ENCODE data around the gene FGF14.
"Not testable (repeated sequence)": the region's sequence is repeated elsewhere in the genome, so short reads cannot be mapped to it uniquely, and the experiment has no call there.

The FGF14 gene

GRCh38 chr13:102122147-102122546 lies 279.7 kb downstream of the FGF14 start:
- Histone ChIP-seq H3K9ac (no peak overlapping the region), H3K9me3 (ENCODE audit: control insufficient read depth, low read length) (no peaks in the 10 kb centered on the region), H3K4me2 (ENCODE audit: low read length) (no peak overlapping the region), H3K4me3 (ENCODE audit: low read depth, low read length) (no peak overlapping the region), H2AFZ (no peak overlapping the region), H3K79me2 (no peaks in the 10 kb centered on the region), H3K4me1 (no peaks in the 10 kb centered on the region), H3K27ac (no peak overlapping the region), H3K36me3 (ENCODE audit: control insufficient read depth, insufficient read depth, low read length) (no peaks in the 10 kb centered on the region), H3K27me3 (ENCODE audit: control insufficient read depth, insufficient read depth, low read length) (no peaks in the 10 kb centered on the region)
- TF ChIP-seq, protein P1, sequence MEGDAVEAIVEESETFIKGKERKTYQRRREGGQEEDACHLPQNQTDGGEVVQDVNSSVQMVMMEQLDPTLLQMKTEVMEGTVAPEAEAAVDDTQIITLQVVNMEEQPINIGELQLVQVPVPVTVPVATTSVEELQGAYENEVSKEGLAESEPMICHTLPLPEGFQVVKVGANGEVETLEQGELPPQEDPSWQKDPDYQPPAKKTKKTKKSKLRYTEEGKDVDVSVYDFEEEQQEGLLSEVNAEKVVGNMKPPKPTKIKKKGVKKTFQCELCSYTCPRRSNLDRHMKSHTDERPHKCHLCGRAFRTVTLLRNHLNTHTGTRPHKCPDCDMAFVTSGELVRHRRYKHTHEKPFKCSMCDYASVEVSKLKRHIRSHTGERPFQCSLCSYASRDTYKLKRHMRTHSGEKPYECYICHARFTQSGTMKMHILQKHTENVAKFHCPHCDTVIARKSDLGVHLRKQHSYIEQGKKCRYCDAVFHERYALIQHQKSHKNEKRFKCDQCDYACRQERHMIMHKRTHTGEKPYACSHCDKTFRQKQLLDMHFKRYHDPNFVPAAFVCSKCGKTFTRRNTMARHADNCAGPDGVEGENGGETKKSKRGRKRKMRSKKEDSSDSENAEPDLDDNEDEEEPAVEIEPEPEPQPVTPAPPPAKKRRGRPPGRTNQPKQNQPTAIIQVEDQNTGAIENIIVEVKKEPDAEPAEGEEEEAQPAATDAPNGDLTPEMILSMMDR (IDR thresholded peaks at IDR 0.05): no peak

- H3K27ac ChIP-seq: no peak overlapping the region
- TF ChIP-seq, protein P1 (IDR thresholded peaks at IDR 0.05): no peak
- H2AFZ ChIP-seq: no peak overlapping the region
- H3K36me3 ChIP-seq (ENCODE audit: control insufficient read depth, insufficient read depth, low read length): no peaks in the 10 kb centered on the region
- H3K9ac ChIP-seq: no peak overlapping the region
- no peaks in the 10 kb centered on the region for H3K4me1 ChIP-seq
- H3K79me2 ChIP-seq: no peaks in the 10 kb centered on the region
- no peak overlapping the region for H3K4me3 ChIP-seq (ENCODE audit: low read depth, low read length)
- H3K9me3 ChIP-seq (ENCODE audit: control insufficient read depth, low read length): no peaks in the 10 kb centered on the region
- no peak overlapping the region for H3K4me2 ChIP-seq (ENCODE audit: low read length)
- H3K27me3 ChIP-seq (ENCODE audit: control insufficient read depth, insufficient read depth, low read length): no peaks in the 10 kb centered on the region
Measured at GRCh38 chr13:102117175-102117831, 284.5 kb downstream of the FGF14 start.

- no peaks in the 10 kb centered on the region for H3K4me1 ChIP-seq
- no peaks in the 10 kb centered on the region for H3K9me3 ChIP-seq (ENCODE audit: control insufficient read depth, low read length)
- TF ChIP-seq, protein P1 (IDR thresholded peaks at IDR 0.05): no peak
- no peak overlapping the region for H3K4me3 ChIP-seq (ENCODE audit: low read depth, low read length)
- H3K79me2 ChIP-seq: no peaks in the 10 kb centered on the region
- H3K27ac ChIP-seq: no peak overlapping the region
- H3K9ac ChIP-seq: no peak overlapping the region
- H2AFZ ChIP-seq: no peak overlapping the region
- no peak overlapping the region for H3K4me2 ChIP-seq (ENCODE audit: low read length)
- no peaks in the 10 kb centered on the region for H3K36me3 ChIP-seq (ENCODE audit: control insufficient read depth, insufficient read depth, low read length)
- no peaks in the 10 kb centered on the region for H3K27me3 ChIP-seq (ENCODE audit: control insufficient read depth, insufficient read depth, low read length)
Measured at GRCh38 chr13:102103469-102103868, 298.4 kb downstream of the FGF14 start.

- H3K36me3 ChIP-seq (ENCODE audit: control insufficient read depth, insufficient read depth, low read length): no peaks in the 10 kb centered on the region
- TF ChIP-seq, protein P1 (IDR thresholded peaks at IDR 0.05): no peak
- H3K9ac ChIP-seq: no peak overlapping the region
- H3K9me3 ChIP-seq (ENCODE audit: control insufficient read depth, low read length): no peaks in the 10 kb centered on the region
- no peaks in the 10 kb centered on the region for H3K79me2 ChIP-seq
- H3K4me3 ChIP-seq (ENCODE audit: low read depth, low read length): no peak overlapping the region
- no peak overlapping the region for H3K4me2 ChIP-seq (ENCODE audit: low read length)
- H2AFZ ChIP-seq: no peak overlapping the region
- no peaks in the 10 kb centered on the region for H3K27me3 ChIP-seq (ENCODE audit: control insufficient read depth, insufficient read depth, low read length)
- no peaks in the 10 kb centered on the region for H3K4me1 ChIP-seq
- no peak overlapping the region for H3K27ac ChIP-seq
Measured at GRCh38 chr13:102100234-102100633, 301.6 kb downstream of the FGF14 start.

DNA sequence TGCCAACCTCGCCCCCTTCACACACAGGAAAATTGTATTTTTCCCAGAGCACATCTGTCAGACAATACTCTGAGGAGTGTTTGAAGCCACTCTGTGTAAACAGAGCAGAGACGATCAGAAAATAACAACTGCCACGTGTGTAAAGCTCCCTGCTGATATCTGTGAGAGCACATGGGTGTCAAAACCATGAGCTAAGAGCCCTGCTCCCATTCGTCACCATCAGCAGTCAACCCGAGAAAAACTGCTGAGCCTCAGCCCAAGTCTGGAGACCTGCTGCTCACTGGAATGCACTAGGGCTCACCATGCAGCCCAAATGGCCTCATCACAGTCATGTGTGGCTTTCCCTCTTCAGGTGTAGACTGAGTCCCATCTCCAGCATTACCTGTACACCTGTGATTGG lies 304.1 kb downstream of the FGF14 start:
- H3K27ac ChIP-seq: no peak overlapping the region
- H3K9ac ChIP-seq: no peak overlapping the region
- TF ChIP-seq, protein P1 (IDR thresholded peaks at IDR 0.05): no peak
- H3K9me3 ChIP-seq (ENCODE audit: control insufficient read depth, low read length): no peaks in the 10 kb centered on the region
- H3K4me1 ChIP-seq: no peaks in the 10 kb centered on the region
- no peak overlapping the region for H3K4me3 ChIP-seq (ENCODE audit: low read depth, low read length)
- H3K4me2 ChIP-seq (ENCODE audit: low read length): no peak overlapping the region
- no peaks in the 10 kb centered on the region for H3K27me3 ChIP-seq (ENCODE audit: control insufficient read depth, insufficient read depth, low read length)
- H3K79me2 ChIP-seq: no peaks in the 10 kb centered on the region
- no peak overlapping the region for H2AFZ ChIP-seq
- no peaks in the 10 kb centered on the region for H3K36me3 ChIP-seq (ENCODE audit: control insufficient read depth, insufficient read depth, low read length)

DNA sequence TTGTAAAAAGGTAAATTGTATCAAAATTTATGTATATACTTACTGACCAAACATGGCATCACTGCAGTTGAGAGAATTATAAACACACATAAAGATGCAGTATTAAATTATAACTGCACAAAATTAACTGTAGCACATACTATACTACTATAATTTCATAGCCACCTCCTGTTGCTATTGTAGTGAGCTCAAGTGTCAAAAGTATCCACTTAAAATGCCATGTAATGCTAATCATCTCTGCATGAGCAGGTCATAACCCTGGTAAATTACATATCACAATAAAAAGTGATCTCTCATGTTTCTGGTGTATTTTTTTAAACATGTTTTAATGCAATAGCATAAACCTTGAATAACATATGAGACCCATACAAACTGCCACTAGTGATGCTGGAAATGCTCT lies 308.6 kb downstream of the FGF14 start:
- H3K27me3 ChIP-seq (ENCODE audit: control insufficient read depth, insufficient read depth, low read length); H3K9me3 ChIP-seq (ENCODE audit: control insufficient read depth, low read length); H3K27ac ChIP-seq; H2AFZ ChIP-seq; H3K79me2 ChIP-seq; H3K4me3 ChIP-seq (ENCODE audit: low read depth, low read length); H3K4me1 ChIP-seq; H3K36me3 ChIP-seq (ENCODE audit: control insufficient read depth, insufficient read depth, low read length); H3K9ac ChIP-seq; H3K4me2 ChIP-seq (ENCODE audit: low read length): not testable (repeated sequence)
